HG02678 (cell line): Measurements from ENCODE around the gene ACSF3.

Experiments used
- ATAC-seq: cut with Tn5 transposase; IDR thresholded peaks from one replicate; pipeline ENCODE4 v1.9.1; 2021; ENCODE audit warnings: mild to moderate bottlenecking, moderate library complexity; ENCODE audit not compliant: unreplicated experiment

ACSF3 gene

DNA sequence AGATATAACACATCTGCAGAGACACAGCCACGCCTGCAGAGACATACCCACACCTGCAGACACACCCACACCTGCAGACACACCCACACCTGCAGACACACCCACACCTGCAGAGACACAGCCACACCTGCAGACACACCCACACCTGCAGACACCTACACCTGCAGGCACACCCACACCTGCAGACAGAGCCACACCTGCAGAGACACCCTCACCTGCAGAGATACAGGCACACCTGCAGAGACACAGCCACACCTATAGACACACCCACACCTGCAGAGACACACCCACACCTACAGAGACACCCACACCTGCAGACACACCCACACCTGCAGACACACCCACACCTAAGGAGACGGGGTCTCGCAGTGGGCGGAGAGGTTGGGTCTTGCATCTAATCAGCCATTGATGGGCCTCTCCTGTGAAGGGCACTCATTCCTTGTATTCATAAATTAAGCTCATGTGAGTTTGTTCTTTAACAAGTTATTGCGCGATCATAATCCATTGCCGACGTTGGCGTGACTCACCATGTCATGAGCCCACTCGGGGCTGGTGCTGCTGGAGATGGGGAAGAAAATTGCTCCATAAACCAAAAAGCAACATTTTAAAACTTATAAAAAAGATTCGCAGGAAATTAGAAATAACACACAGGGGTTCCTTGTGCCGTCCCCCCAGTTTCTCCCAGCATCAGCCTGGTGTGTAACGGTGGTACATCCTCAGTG, 49.0 kb downstream of the ACSF3 start:
- no peak for ATAC-seq

DNA sequence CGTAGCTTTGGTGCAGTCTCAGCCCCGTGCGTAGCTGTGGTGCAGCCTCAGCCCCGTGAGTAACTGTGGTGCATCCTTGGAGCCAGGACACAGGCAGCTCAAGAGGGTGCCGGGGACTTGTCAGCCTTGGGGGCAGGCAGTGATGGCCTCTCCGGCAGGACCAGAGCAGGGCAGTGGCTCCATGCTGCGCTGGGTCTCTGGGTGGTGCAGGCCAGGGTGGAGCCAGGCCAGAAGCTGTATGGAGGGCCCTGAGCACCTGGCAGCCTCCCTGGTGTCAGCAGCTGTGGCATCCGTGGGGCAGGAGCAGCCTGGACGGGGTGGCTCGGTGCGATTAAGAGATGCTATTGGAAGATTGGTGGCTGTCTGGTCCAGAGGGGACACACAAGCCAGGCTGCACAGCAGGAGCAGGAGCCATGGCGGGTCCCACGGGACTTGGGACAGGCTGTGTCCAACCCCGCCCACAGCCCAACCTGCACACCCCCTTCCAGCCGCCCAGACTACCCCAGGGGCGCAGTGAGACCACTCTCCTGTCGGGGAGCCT, 49.6 kb downstream of the ACSF3 start:
- ATAC-seq = no peak

DNA sequence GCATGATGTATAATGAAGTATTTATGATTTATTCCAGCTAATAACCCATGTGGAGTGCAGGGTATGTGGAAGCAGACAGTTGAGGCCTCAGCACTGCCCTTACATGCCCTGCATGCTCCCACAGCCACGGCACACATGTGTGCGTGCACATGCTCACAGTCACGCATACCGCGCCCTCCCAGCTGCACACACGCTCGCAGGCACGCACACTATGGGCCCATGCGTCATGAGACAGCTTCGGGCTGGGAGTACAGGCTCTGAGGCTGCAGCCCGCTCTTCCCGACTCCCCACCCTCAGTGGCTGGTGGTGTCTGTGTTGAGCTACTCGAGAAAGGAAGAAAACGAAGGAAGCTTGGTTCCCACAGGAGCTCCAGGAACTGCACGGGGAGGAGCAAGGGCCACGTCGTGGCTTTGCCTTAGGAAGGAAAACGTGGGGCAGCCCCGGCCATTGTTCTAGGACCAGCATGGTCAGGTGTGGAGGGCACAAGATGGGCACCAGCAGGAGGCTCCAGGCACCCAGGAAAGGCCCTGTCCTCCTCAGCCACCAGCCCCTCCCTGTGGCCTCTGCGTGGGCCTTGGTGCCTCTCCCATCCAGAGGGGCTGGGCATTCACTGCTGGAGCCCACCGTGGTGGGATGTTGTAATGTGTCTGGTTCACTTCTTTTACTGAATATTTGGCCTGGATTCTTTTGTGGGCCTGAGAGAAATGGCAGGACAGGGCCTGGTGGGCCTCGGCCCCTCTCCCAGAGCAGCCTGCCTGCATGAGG, 50.4 kb downstream of the ACSF3 start:
- no peak for ATAC-seq

DNA sequence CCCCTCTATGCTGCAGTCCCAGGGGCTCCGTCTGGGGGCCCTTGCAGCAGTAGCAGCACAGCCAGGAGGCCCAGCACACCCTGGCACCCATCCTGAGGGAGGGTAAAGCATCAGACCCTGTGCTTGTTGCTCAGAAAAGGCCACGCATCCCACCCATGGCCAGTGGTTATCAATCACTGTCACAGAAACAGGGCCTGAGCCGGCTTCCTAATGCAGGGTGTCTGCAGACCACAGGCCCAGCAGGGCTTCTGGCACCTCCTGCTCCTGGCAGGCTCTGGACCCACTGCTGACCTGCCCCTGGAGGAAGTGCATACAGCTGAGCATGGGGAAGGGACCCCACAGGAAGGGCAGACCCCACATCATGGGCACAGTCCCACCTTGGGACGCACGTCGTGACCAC, 51.0 kb downstream of the ACSF3 start:
- ATAC-seq = no peak

DNA sequence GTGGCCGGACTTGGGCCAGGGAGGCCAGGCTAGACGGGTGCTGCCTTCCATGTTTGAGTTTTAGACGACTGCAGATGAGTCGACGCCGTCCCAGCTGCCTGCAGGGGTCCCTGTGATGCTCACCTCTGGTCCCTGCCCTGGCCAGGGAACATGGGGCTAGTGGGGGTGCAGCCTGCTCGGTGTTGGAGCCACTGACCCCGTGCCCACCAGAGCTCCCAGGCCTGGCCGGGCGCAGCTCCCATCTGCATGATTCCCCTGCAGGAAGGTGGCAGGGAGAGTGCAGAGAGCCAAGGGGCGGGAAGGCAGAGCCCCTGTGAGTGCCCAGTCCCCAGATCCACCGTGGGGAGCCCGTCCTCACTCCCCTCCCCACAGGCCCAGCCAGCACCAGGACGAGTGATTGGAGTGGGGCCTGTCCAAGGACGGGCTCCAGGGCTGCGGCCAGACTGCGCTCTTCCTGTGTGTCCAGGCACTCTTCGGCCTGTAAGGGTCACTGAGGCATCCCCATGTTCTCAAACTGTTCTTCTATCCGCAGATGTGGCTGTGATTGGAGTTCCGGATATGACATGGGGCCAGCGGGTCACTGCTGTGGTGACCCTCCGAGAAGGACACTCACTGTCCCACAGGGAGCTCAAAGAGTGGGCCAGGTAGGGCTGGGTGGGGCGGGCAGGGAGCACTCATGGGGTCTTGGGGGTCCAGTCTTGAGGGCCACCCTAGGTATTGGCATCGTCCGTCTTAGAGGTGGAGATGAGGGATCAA, 51.9 kb downstream of the ACSF3 start:
- ATAC-seq = no peak

DNA sequence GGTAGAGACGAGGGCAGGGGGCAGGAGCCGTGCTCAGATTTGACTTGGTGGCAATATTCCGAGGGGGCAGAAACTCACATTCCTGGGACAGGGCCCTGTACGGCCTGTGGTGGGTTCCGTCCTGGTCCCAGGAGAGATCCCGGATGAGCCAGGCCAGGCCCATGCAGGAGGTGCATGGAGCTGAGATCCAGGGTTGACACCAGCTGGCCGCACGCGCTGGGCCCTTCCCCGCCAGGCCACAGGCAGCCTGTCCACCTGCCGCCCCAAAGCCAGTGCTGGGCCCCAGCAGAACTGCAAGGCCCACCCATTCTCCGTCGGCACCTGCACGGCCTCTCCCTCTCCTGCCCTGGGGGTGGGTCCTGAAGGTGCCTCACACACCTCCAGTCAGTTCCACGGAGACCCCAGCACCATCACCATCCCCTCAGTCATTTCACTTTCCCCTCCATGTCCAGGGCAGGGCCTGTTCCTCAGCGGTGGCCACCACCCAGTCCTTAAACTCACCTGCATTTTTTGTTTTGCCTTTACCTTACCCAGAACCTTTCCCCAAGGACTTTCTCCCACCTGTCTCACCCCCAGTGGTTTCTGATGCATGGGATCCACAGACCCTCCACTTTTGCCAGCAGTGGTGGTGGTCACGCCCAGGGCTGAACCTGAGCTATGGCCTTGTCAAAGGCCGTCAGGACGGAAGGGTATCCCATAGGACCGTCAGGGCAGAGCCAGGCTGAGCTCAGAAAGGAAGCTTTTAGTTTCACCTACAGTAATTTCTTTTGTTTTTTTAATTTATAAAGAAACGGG, 52.8 kb downstream of the ACSF3 start:
- ATAC-seq = no peak

DNA sequence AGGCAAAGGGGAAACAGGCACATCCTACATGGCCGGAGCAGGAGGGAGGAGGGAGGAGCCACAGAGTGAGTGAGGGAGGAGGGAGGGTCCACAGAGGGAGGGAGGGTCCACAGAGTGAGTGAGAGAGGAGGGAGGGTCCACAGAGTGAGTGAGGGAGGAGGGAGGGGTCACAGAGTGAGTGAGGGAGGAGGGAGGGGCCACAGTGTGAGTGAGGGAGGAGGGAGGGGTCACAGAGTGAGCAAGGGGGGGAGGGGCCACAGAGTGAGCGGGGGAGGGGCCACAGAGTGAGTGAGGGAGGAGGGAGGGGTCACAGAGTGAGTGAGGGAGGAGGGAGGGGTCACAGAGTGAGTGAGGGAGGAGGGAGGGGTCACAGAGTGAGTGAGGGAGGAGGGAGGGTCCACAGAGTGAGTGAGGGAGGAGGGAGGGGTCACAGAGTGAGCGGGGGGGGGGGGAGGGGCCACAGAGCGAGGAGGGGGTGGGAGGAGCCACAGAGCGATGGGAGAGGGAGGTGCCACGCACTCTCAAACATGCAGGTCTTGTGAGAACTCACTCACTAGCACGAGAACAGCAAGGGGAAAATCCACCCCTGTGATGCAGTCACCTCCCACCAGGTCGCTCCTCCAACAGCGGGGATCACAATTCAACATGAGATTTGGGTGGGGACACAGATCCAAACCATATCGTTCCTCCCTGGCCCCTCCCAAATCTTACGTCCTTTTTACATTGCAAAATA, 53.6 kb downstream of the ACSF3 start:
- no peak for ATAC-seq

DNA sequence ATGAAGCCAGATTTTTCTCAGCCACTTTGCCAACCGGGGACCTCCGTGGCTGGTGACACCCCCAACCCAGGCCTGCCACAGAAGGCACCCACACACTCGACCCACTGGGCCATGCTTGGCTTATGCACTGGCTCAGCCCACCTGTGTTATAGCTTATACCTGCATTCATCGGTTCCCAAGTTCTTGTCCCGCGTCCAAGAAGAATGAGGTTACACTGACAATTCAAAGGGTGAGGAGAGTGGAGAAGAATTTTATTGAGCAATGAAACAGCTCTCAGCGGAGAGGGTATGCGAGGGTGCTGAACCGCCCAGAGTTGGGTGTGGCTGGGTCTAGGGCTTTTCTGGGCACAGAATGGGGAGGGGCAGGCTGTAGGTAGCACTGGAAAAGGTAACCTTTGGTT, 55.7 kb downstream of the ACSF3 start:
- no peak for ATAC-seq

DNA sequence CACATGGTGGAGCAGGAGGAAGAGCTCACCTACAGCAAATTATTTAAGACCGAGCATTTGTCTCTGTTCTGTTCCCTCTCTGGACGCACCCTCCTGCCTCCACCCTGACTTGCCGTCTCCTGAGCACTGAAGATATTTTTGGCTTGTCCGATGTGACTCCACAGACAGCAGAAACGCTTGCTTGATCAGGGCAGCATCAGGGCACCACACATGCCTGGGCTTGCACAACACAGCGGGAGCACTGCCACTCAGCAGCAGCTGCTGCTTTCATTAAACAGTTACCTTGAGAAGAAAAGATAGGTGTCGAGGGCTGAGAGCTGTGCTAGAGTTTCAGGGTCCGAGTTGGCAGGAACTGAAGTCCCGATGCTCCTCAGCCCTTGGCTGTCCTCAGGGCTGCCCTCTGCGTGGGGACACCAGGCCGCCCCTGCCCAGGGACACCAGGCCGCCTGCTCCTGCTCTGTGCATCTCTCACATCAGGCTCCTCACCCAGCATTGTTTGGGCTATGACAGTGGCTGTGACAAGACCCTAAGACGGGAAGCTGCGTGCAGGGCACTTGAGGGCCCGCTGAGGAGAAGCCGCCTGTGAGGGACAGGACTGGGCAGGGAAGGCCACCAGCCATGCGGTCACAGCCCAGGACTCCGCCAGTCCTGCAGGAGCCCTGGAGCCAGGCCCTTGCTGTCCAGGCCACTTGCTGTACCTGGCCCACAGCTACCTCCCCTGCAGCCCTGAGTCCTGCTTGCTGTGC, 56.6 kb downstream of the ACSF3 start:
- ATAC-seq = no peak

DNA sequence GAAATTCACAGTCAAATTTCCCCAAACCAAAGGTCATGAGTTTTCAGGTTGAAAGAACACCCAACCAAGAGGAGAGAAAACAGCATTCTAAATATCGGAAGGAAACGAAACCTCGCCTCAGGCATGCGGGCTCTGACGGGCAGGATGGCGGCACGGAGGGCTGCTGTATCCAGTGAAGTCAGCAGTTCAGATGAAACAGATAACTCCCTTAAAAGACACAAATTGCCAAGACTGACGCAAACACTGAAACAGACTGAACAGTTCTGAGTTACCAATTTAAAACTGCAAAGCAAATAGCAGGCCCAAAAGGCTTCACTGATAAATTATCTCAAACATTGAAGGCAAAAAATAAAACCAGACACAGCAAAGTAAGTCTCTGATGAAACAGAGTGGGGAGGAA, 57.3 kb downstream of the ACSF3 start:
- no peak for ATAC-seq

DNA sequence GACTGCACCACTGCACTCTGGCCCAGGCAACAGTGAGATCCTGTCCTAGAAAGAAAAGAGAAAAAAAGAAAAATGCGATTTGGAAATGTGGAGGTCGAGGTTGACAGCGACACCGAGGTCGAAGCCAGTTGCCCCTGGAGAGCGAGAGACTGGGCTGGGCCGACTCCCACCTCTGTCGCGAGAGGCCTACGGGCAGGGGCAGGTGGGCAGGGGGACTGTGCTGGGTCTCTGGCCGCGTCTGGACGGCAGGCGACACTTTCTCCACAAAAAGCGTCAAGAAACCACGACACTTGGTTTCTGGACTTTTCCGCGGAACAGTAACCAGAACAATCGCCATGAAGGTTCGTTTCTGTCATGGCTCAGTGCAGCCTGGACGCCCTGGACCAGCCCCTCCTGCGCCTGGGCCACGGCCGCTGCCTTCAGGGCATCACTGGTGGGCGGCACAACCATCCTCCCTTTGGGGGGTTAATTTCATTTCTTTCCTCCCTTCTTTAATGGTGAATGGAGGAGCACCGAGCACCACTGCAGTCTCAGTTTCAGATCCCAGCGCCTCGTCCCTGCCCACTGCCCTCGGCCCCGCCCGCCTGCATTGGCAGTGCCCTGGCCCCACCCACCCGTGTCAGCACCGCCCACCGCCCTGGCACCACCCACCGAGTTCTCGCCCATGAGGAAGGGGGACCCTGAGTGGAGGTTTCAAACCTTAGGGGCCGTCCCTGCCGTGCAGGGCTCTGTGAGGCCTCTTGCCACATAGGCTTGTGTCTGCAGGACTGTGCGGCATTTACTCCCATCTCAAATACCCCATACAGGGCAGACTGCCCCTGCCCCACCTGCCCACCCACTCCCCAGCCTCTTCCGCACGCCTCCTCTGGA, 59.4 kb downstream of the ACSF3 start:
- ATAC-seq = no peak

DNA sequence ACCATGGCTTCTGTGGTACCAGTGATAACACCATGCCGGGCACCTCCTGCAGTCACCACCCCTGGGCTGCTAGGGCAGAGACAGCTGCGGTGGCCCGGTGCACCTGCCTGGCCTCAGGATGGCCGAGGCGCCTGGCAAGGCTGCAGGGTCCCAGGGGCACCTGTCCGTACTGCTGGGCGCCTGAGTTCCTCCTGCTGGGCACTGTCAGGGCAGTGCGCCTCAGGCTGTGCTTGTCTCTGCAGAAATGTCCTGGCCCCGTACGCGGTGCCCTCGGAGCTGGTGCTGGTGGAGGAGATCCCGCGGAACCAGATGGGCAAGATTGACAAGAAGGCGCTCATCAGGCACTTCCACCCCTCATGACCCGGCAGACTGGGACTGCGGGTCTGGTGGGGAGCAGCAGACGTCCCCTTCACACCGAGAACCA, 60.2 kb downstream of the ACSF3 start:
- no peak for ATAC-seq

DNA sequence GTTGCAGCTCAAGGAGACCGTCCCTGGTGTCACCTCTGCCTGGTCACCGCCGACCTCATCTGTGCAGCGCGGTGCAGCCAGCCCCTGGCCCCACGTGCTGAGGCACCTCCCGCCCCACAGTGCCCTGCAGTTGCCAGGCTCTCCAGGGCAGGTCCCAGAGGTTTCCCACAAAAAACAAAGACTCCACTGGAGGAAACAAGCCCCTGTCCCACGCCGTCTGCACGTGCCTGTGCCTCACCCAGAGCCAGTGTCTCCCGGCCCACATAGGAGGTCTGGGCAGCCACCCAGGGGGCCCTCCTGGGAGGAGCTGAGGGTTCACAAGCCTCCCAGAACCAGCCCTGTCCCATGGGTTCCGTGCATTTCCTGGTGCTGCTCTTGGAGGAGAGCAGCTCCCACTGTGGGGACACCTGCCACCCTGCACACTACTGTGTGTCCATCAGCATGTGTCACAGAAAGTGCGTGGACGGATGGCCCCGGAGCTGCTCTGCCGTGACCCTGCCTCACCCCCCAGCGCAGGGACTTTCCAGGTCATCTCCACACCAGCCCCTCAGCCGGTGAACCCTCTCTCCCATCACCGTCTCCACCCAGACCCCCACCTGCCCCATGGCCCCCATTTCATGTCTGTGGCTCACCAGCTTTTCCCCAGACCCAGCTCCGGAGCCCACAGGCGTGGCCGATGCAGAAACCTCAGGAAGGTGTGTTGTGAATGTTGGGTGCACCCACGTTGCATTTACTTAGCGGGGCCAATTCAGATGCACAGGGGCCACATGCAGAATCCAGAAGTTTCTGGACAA, 60.9 kb downstream of the ACSF3 start:
- no peak for ATAC-seq

DNA sequence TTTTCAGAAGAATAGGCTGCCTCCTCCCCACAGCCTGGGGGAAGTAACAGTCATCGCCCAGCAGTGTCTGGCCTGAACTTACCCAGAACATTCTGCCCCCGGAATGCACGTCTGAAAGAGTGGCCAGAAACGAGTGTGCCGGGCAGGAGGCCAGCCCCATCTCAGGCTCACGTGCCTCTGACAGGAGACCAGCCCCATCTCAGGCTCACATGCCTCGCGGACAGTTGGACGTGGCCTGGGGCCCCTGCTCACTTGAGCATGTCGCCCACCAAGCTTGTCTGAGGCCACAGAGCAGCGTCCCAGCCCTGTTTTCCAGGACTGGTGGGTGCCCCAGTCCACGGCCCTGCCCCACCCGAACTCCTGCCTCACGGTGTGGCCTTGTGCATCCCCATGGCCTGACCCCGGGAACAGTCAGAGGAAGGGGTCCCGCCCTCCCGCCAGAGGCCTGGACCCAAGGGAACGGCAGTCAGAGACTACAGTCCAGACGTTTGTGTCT, 61.6 kb downstream of the ACSF3 start:
- no peak for ATAC-seq

DNA sequence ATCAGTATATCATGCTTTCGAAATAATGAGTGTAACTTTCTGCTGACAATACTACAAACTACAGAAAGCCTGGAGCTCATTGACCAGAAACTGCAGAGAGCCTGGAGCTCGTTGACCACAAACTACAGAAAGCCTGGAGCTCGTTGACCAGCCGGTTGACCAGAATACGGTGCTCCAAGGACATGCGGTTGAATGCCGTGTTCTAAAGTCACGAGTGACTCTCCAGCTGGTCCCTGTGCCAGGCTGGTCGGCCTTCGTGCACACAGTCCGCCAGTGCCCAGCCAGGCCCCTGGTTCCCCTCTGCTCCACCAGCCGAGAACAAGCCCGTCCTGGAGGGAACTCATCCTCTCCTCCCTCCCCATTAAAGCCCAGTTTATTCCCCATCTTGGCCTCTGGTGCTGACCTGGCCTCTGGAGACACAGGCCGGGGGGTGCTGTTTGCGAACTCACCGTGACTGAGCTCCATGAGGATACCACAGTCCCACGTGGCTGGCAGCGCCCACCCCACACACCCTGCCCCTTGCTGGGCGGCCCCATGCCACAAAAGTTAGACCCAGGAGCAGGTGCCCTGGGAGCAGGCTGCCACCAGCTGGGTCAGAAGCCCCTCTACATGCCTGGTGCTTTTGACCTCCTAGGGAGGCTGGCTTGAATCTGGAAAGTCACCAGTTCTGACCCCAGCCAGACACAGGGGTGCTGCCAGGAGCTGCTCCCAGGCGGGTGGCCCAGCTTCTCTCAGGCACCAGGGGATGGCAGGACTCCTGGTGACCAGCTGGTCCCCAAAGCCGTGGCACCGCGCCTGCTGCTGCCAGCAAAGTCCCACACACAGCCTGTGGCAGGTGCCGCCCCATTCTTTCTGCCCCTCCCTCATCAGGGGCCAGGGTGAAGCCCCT, 62.4 kb downstream of the ACSF3 start:
- ATAC-seq = no peak
